Natural killer cell (primary cell): Measurements from ENCODE around the gene RAP1B. TPM values are rescaled to one million over a fixed set of nuclear protein-coding genes. Genes with fewer than 3 reads are reported as not detected.
"Not testable (repeated sequence)": the region's sequence is repeated elsewhere in the genome, so short reads cannot be mapped to it uniquely, and the experiment has no call there.

Experiments
- ATAC-seq, 3 donors: fragments of 150-1000 bp in 2 of 3; fragments of 200-7000 bp in 1 of 3; cut with Tn5 transposase; 1 replicate in 1 of 3; 2 replicates in 2 of 3; pipeline ENCODE4 v1.10.0; 2021; ENCODE audit warnings: mild to moderate bottlenecking in 2 of 3, moderate library complexity in 2 of 3
- DNase-seq, 2 donors: peaks; one replicate each; pipeline versions ENCODE4 v3.0.0 to v3.0.0-alpha.2; 2013 to 2021; ENCODE audit warnings: mixed read lengths in 1 of 2
- H3K27ac ChIP-seq: one replicate; pipeline ENCODE4 v1.5.1; 2013; ENCODE audit warnings: mild to moderate bottlenecking, low read length
- H3K27me3 ChIP-seq: one replicate; pipeline ENCODE4 v1.6.1; 2013; ENCODE audit warnings: low read length; ENCODE audit not compliant: control insufficient read depth, insufficient read depth
- H3K36me3 ChIP-seq: one replicate; pipeline ENCODE4 v1.6.1; 2013; ENCODE audit warnings: low read length; ENCODE audit not compliant: control insufficient read depth, insufficient read depth
- H3K4me1 ChIP-seq: one replicate; pipeline ENCODE4 v1.6.1; 2013; ENCODE audit warnings: low read length; ENCODE audit not compliant: control insufficient read depth, insufficient read depth
- H3K4me3 ChIP-seq: one replicate; pipeline ENCODE4 v1.5.1; 2013; ENCODE audit warnings: low read length
- H3K9me3 ChIP-seq: one replicate; pipeline ENCODE4 v1.6.1; 2013; ENCODE audit warnings: low read length; ENCODE audit not compliant: control insufficient read depth, insufficient read depth
- H3K27ac Mint-ChIP-seq, 2 donors: one replicate each; pipeline ENCODE4 v1.8.0; 2022; ENCODE audit warnings: mild to moderate bottlenecking in 2 of 2, mixed read lengths in 2 of 2, moderate library complexity in 1 of 2
- H3K27me3 Mint-ChIP-seq, 2 donors: one replicate each; pipeline ENCODE4 v1.8.0; 2022; ENCODE audit warnings: low read depth in 2 of 2, mixed read lengths in 2 of 2
- H3K36me3 Mint-ChIP-seq: one replicate; pipeline ENCODE4 v1.8.0; 2022; ENCODE audit warnings: mixed read lengths
- H3K4me1 Mint-ChIP-seq, 2 donors: one replicate each; pipeline ENCODE4 v1.8.0; 2022; ENCODE audit warnings: mixed read lengths in 2 of 2
- H3K4me3 Mint-ChIP-seq: one replicate; pipeline ENCODE4 v1.8.0; 2022; ENCODE audit warnings: mild to moderate bottlenecking, moderate library complexity, mixed read lengths
- H3K9me3 Mint-ChIP-seq, 2 donors: one replicate each; pipeline ENCODE4 v1.8.0; 2022; ENCODE audit warnings: mixed read lengths in 2 of 2
- WGBS: methylation state at CpG from one replicate; pipeline ENCODE4 v1.1.7; 2013; ENCODE audit warnings: missing lambda C conversion rate; ENCODE audit not compliant: insufficient coverage; 5-methylcytosine and 5-hydroxymethylcytosine counted together
- intact Hi-C: fragments of 100-400 bp; cut with micrococcal nuclease; formaldehyde crosslinking; loops from one replicate; pipeline ENCODE4 v1.14.2; 2022
- total RNA-seq, 4 donors: library from RNA; stranded (reverse); fragments of 120-200 nt in 1 of 4; gene quantifications; one replicate each; pipeline versions ENCODE4 v1.2.3 to v1.2.4, GENCODE V29; 2013 to 2022
- TF ChIP-seq, protein P1 (sequence below): fragments of 200-600 bp; IDR thresholded peaks from one replicate; pipeline ENCODE4 v1.8.0; 2022; ENCODE audit warnings: antibody characterized with exemption

The RAP1B gene
- total RNA-seq, 3 donors from 2014 or later (not counting 1 experiment from before 2014, with no cell fraction given), result 517 to 664 (median 572) TPM

DNA sequence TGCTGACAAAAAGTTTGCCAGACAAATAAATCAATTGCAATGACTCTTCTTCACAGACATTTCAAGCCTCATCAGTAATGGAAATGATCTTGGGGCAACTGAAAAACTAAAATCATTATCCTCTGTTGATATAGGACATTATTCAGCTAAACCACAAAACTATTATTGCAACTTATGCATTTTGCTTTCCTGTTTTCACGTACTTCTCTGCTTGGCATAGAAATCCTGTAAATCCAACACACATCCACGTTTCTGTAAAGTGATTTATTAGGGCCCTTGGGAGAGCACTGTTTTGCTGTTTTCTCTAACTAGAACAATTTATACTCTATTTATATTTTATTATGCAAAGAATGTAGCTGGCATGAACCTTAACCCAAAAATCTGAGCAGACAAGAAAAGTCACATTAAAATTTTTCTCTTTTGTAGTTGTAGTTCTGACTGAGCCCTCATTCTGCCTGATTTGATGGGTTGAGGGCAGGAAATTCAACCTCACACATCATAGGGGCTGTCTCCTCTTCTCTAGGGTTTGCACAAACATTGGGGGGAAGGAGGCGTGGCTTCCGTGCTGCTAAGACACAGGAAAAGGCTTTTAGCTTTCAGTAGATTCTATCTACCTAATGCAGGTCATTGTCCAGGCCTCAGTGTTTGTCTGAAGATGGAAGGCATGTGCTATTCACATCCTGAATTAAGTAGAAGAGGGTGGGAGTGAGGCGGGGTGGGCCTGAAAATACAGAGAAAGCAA lies 64.6 kb downstream of the RAP1B start:
- Mint-ChIP-seq H3K36me3 (no peaks in the 10 kb centered on the region), H3K9me3 (no peaks in the 10 kb centered on the region), H3K27ac (peak overlapping the region; percentile 88), H3K4me1 (peaks cover 23 to 30% of the 10 kb centered on the region in 2 donors), H3K4me3 (peak overlapping the region; percentile 67), H3K27me3 (no peaks in the 10 kb centered on the region)
- ATAC-seq (peak; percentile 94 to 97 (median 96)), DNase-seq (peak; percentile 51 to 89)
- no CpG with 5 or more reads among the region's 5 CpGs for WGBS
- intact Hi-C loops, result loop anchor here (5.0 kb wide), 1 partner anchor 78 kb away; no protein-coding TSS in a partner anchor
- Histone ChIP-seq H3K9me3 (no peaks in the 10 kb centered on the region), H3K27ac (peak overlapping the region; percentile 27), H3K27me3 (no peaks in the 10 kb centered on the region), H3K36me3 (no peaks in the 10 kb centered on the region), H3K4me3 (no peak overlapping the region), H3K4me1 (peaks cover 22% of the 10 kb centered on the region)
- TF ChIP-seq, protein P1, sequence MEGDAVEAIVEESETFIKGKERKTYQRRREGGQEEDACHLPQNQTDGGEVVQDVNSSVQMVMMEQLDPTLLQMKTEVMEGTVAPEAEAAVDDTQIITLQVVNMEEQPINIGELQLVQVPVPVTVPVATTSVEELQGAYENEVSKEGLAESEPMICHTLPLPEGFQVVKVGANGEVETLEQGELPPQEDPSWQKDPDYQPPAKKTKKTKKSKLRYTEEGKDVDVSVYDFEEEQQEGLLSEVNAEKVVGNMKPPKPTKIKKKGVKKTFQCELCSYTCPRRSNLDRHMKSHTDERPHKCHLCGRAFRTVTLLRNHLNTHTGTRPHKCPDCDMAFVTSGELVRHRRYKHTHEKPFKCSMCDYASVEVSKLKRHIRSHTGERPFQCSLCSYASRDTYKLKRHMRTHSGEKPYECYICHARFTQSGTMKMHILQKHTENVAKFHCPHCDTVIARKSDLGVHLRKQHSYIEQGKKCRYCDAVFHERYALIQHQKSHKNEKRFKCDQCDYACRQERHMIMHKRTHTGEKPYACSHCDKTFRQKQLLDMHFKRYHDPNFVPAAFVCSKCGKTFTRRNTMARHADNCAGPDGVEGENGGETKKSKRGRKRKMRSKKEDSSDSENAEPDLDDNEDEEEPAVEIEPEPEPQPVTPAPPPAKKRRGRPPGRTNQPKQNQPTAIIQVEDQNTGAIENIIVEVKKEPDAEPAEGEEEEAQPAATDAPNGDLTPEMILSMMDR, result no peak

GRCh38 chr12:68676854-68677253 lies 66.2 kb downstream of the RAP1B start:
- Mint-ChIP-seq H3K4me1 (peaks cover 23 to 24% of the 10 kb centered on the region in 2 donors), H3K4me3 (peak overlapping the region; percentile 70), H3K27ac (peak overlapping the region in 1 of 2 donors; percentile 53)
- H3K36me3 Mint-ChIP-seq, H3K27ac ChIP-seq, H3K4me3 ChIP-seq, H3K36me3 ChIP-seq, H3K27me3 ChIP-seq, H3K9me3 ChIP-seq, H3K9me3 Mint-ChIP-seq, ATAC-seq, DNase-seq, H3K27me3 Mint-ChIP-seq: not testable (repeated sequence)
- intact Hi-C loops, result loop anchor here (5.0 kb wide), 1 partner anchor 80 kb away; no protein-coding TSS in a partner anchor
- H3K4me1 ChIP-seq, result peaks cover 22% of the 10 kb centered on the region
- 98% methylated on average over 5 of the region's 5 CpGs for WGBS

DNA sequence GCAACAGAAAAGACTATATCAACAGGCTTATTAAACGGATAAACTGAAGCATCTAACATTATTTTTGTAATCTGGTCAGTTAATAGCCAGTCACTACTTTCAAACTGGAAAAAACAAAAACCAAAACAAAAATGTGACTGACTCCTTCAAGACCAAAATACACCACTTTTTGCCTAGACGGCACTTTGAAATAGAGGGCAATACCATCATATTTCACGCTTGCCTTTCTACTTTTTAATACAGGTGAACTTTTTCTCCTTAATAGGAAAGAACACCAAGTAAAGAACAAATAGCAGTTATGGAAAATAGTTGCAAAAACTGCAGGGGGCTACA lies 75.5 kb downstream of the RAP1B start:
- Mint-ChIP-seq H3K4me1 (peaks cover 24 to 31% of the 10 kb centered on the region in 2 donors), H3K4me3 (peak overlapping the region; percentile 97), H3K36me3 (peaks cover 4% of the 10 kb centered on the region), H3K27ac (peak overlapping the region; percentile 96 to 98), H3K9me3 (no peaks in the 10 kb centered on the region), H3K27me3 (no peaks in the 10 kb centered on the region)
- peaks cover 2% of the 10 kb centered on the region for H3K4me1 ChIP-seq
- TF ChIP-seq, protein P1, result no peak
- H3K4me3 ChIP-seq, result peak overlapping the region; percentile 83
- H3K9me3 ChIP-seq, result no peaks in the 10 kb centered on the region
- DNase-seq (no peak), ATAC-seq (no peak)
- intact Hi-C loops, result loop anchor here (1.0 to 5.0 kb wide), 5 partner anchors 39 to 327 kb away; partner anchors contain the start of genes MDM2 and RAP1B
- 33% methylated on average over 1 of the region's 3 CpGs for WGBS
- H3K27me3 ChIP-seq, result no peaks in the 10 kb centered on the region
- H3K27ac ChIP-seq, result peak overlapping the region; percentile 76
- H3K36me3 ChIP-seq, result peaks cover 6% of the 10 kb centered on the region
